Measurements from ENCODE around the gene IRS1.

- TF ChIP-seq CTCF (conservative IDR thresholded peaks at IDR 0.05 in 1 of 2, IDR thresholded peaks at IDR 0.05 in 1 of 2; ENCODE audit: extremely low read depth in 1 of 2, insufficient read depth in 1 of 2, low read depth in 1 of 2, low read length in 2 of 2): no peak
- no peak for TF ChIP-seq EZH2 (IDR thresholded peaks at IDR 0.05; ENCODE audit: borderline replicate concordance, low read length)
These were observed 100.3 kb downstream of the IRS1 start for GRCh38 chr2:226699321-226699720.
